K562 (cell line): Measurements from ENCODE around the gene SLC14A1. TPM values are rescaled to one million over a fixed set of nuclear protein-coding genes. Genes with fewer than 3 reads are reported as not detected.

Experiments used
- ATAC-seq: fragments of 200-7000 bp; cut with Tn5 transposase; 3 replicates; pipeline ENCODE4 v1.9.1; 2020; ENCODE audit warnings: moderate library complexity
- BruUV-seq: library from RNA; stranded (reverse); fragments of 400-500 nt; replicated peaks from 2 replicates; lab custom pipeline; 2021; lab: Mats Ljungman, UMichigan
- CTCF ChIA-PET: fragments of 300-600 bp; formaldehyde crosslinking; extraction: SDS; loops from one replicate; lab custom pipeline; 2021; ENCODE audit warnings: low intra/inter-chr PET ratio; lab: Yijun Ruan, JAX
- POLR2A ChIA-PET: fragments of 300-600, 350-650 bp; sonication (Branson Sonifier 250); formaldehyde crosslinking; extraction: SDS; loops from one replicate; lab custom pipeline; 2021; ENCODE audit warnings: antibody characterized with exemption, inconsistent platforms; lab: Yijun Ruan, JAX
- DNase-seq, 4 experiments: peaks; one replicate each; pipeline versions ENCODE4 v3.0.0 to v3.0.0-alpha.2; 2011 to 2018; ENCODE audit warnings: low spot score in 3 of 4, mixed read lengths in 3 of 4; ENCODE audit errors: extremely low read depth in 1 of 4
- FAIRE-seq: peaks from 2 replicates; lab custom pipeline; 2011; peaks lifted over from hg19 to GRCh38; lab: Jason Lieb, UNC
- H2AFZ ChIP-seq: 2 replicates; pipeline ENCODE4 v1.6.0; 2011; ENCODE audit warnings: low read depth, low read length, control low read depth, inconsistent platforms
- H3K27ac ChIP-seq: fragments of 200-600 bp; 3 replicates; pipeline ENCODE4 v1.8.0; 2011; ENCODE audit warnings: low read depth, mild to moderate bottlenecking, control low read depth, inconsistent platforms, low read length, moderate library complexity, mixed read lengths; ENCODE audit errors: extremely low read depth
- H3K27me3 ChIP-seq, 2 experiments: fragments of 300-600 bp in 1 of 2; 2 replicates in 1 of 2; 3 replicates in 1 of 2; pipeline versions ENCODE4 v1.6.0 to v1.8.0; 2011; ENCODE audit warnings: inconsistent platforms in 2 of 2, low read length in 2 of 2, mild to moderate bottlenecking in 1 of 2, mixed read lengths in 1 of 2, moderate library complexity in 1 of 2; ENCODE audit not compliant: control insufficient read depth in 2 of 2, insufficient read depth in 2 of 2
- H3K36me3 ChIP-seq: fragments of 300-600 bp; 3 replicates; pipeline ENCODE4 v1.8.0; 2011; ENCODE audit warnings: mild to moderate bottlenecking, low read length, inconsistent platforms; ENCODE audit not compliant: control insufficient read depth, insufficient read depth
- H3K4me1 ChIP-seq, 2 experiments: fragments of 200-600 bp in 1 of 2; replicated peaks in 1 of 2; 2 replicates in 1 of 2; 3 replicates in 1 of 2; pipeline versions ENCODE4 v1.5.1 to v1.8.0; 2011; ENCODE audit warnings: inconsistent platforms in 2 of 2, low read length in 2 of 2, mild to moderate bottlenecking in 1 of 2, mixed read lengths in 1 of 2, moderate library complexity in 1 of 2; ENCODE audit not compliant: control insufficient read depth in 2 of 2, insufficient read depth in 2 of 2
- H3K4me2 ChIP-seq: 2 replicates; pipeline ENCODE4 v1.6.1; 2011; ENCODE audit warnings: low read length, control low read depth, inconsistent platforms, mixed read lengths; ENCODE audit not compliant: insufficient read depth
- H3K4me3 ChIP-seq: fragments of 200-600 bp; sonication (generic), shearing (Covaris generic); 2 replicates; pipeline ENCODE4 v1.5.1; 2016; ENCODE audit warnings: control low read depth, inconsistent platforms
- H3K79me2 ChIP-seq: fragments of 200-600 bp; 3 replicates; pipeline ENCODE4 v1.8.0; 2011; ENCODE audit warnings: low read length, inconsistent platforms; ENCODE audit not compliant: control insufficient read depth, insufficient read depth
- H3K9ac ChIP-seq, 2 experiments: 2 replicates each; pipeline versions ENCODE4 v1.6.0 to v1.6.1; 2011; ENCODE audit warnings: low read depth in 2 of 2, low read length in 2 of 2, control low read depth in 1 of 2, inconsistent platforms in 1 of 2, mild to moderate bottlenecking in 1 of 2, mixed read lengths in 1 of 2; ENCODE audit not compliant: insufficient read depth in 1 of 2
- H3K9me1 ChIP-seq: one replicate; pipeline ENCODE4 v1.6.0; 2011; ENCODE audit warnings: inconsistent platforms, mild to moderate bottlenecking, low read length, moderate library complexity; ENCODE audit not compliant: control insufficient read depth, insufficient read depth
- H3K9me3 ChIP-seq: replicated peaks from 2 replicates; pipeline ENCODE4 v1.5.1; 2011; ENCODE audit warnings: low read depth, low read length, inconsistent platforms; ENCODE audit not compliant: control insufficient read depth, insufficient read depth
- H4K20me1 ChIP-seq: replicated peaks from 2 replicates; pipeline ENCODE4 v1.6.1; 2011; ENCODE audit warnings: low read length, inconsistent platforms, mixed read lengths; ENCODE audit not compliant: control insufficient read depth, insufficient read depth
- ETV1 ChIP-seq: fragments of 450-650 bp; conservative IDR thresholded peaks from 2 replicates; pipeline ENCODE4 v1.6.1; 2016; ENCODE audit warnings: missing genetic modification characterization, control low read depth, low read depth, missing compliant biosample characterization
- FOXK2 ChIP-seq, 2 experiments: fragments of 450-650 bp; IDR thresholded peaks in 1 of 2; conservative IDR thresholded peaks in 1 of 2; 2 replicates each; pipeline ENCODE4 v1.6.1; 2016; ENCODE audit warnings: low read depth in 2 of 2, mild to moderate bottlenecking in 1 of 2
- LCOR ChIP-seq: sonication (generic); formaldehyde crosslinking; IDR thresholded peaks from 2 replicates; pipeline ENCODE4 v1.8.0; 2022; ENCODE audit warnings: mild to moderate bottlenecking, missing genetic modification reagents
- MXI1 ChIP-seq: IDR thresholded peaks from 2 replicates; pipeline ENCODE4 v1.6.1; 2011; ENCODE audit warnings: low read depth, mild to moderate bottlenecking, improper control_type of control experiment, low read length
- PYGO2 ChIP-seq: fragments of 450-650 bp; IDR thresholded peaks from 2 replicates; pipeline ENCODE4 v1.6.1; 2016; ENCODE audit warnings: mild to moderate bottlenecking, missing genetic modification characterization, moderate library complexity, missing compliant biosample characterization
- ZEB2 ChIP-seq: fragments of 450-650 bp; IDR thresholded peaks from 2 replicates; pipeline ENCODE4 v1.6.1; 2016
- ZNF586 ChIP-seq: fragments of 450-650 bp; formaldehyde crosslinking; conservative IDR thresholded peaks from 2 replicates; pipeline ENCODE4 v1.4.0; 2020; ENCODE audit warnings: mild to moderate bottlenecking, moderate library complexity
- WGBS: fragments of 100-300 bp; shearing (Covaris generic); methylation state at CpG from one replicate; pipeline ENCODE4 v1.1.6; 2016; ENCODE audit warnings: low coverage, mixed read lengths; ENCODE audit not compliant: insufficient coverage; ENCODE audit errors: missing lambda C conversion rate; 5-methylcytosine and 5-hydroxymethylcytosine counted together
- in situ Hi-C: fragments of 300-500 bp; cut with MboI; formaldehyde crosslinking; loops from 4 replicates; pipeline ENCODE4 v1.15.0; 2018; ENCODE audit warnings: inconsistent platforms, mixed read lengths
- intact Hi-C: fragments of 100-400 bp; cut with micrococcal nuclease; formaldehyde crosslinking; loops from 2 replicates; pipeline ENCODE4 v1.14.2; 2022
- polyA plus RNA-seq, 8 experiments: library from polyadenylated mRNA; depleted of rRNA in 4 of 8; stranded (reverse) in 5 of 8; unstranded in 3 of 8; fragments of >200 nt; fragmentation: Nextera tagmentation in 2 of 8; fragmentation: Illumina TruSeq in 1 of 8; extraction: Ambion mirVana in 2 of 8; extraction: Trizol in 1 of 8; gene quantifications; 2 replicates each; pipeline versions ENCODE4 v1.2.1 to v1.2.3, GENCODE V29; 2011 to 2014; ENCODE audit warnings: inconsistent platforms in 1 of 8, missing spikeins in 1 of 8
- total RNA-seq, 7 experiments: library from RNA; depleted of rRNA in 6 of 7; stranded (reverse); fragments of >200 nt in 6 of 7; fragmentation: Illumina TruSeq in 2 of 7; extraction: Trizol in 2 of 7; gene quantifications; 2 replicates each; pipeline versions ENCODE4 v1.2.1 to v1.2.3, GENCODE V29; 2011 to 2021; ENCODE audit warnings: low replicate concordance in 1 of 7

Gene SLC14A1
- total and polyA plus RNA-seq, 9 of the 15 experiments (the other 6 are each of a cell fraction or from before 2014, with no cell fraction given): 0.14 to 0.40 (median 0.20) TPM; not detected in 6

DNA sequence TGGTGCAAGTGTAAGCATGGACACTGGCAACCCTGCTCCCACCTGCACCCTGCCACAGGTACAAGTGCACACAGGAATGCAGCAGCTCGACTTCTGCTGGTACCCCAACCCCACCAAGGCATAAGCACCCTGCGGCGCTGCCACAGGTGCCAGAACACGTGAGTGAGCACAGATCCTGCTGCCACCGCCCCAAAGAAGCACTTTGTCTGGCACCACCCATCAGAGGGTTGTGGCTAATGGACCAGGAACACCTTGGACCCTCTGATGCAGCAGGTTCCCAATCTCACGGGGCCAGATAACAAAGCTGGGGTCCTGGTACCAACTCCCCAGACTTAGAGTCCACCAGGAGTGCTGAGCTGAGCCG lies 32.2 kb upstream of the SLC14A1 start:
- Histone ChIP-seq H3K9ac (no peak overlapping the region), H3K9me3 (no peaks in the 10 kb centered on the region), H2AFZ (no peak overlapping the region), H4K20me1 (no peaks in the 10 kb centered on the region), H3K4me2 (no peak overlapping the region), H3K79me2 (no peaks in the 10 kb centered on the region), H3K27ac (no peak overlapping the region), H3K36me3 (no peaks in the 10 kb centered on the region), H3K4me1 (peaks cover 10 to 17% of the 10 kb centered on the region in 2 experiments; a peak in 4 of 5 replicates), H3K27me3 (no peaks in the 10 kb centered on the region), H3K4me3 (no peak overlapping the region), H3K9me1 (no peaks in the 10 kb centered on the region)
- FAIRE-seq: no peak
- in situ Hi-C loops (no loop called here), intact Hi-C loops (loop anchor here (1.0 to 2.0 kb wide), 4 partner anchors 26 to 382 kb away; no protein-coding TSS in a partner anchor)
- TF ChIP-seq PYGO2 (tag): no peak
- no peak for TF ChIP-seq ETV1 (tag)
- TF ChIP-seq LCOR (CRISPR knock-in tag): no peak
- no peak for TF ChIP-seq MXI1
- no peak for TF ChIP-seq ZEB2
- TF ChIP-seq ZNF586: no peak
- no peak for TF ChIP-seq FOXK2 (conservative IDR thresholded peaks at IDR 0.05 in 1 of 2, IDR thresholded peaks at IDR 0.05 in 1 of 2; ENCODE audit: low read depth in 2 of 2)
- DNase-seq: no peak
- ChIA-PET POLR2A (interaction anchor here (0.7 kb wide), 1 partner anchor 10 kb away, joined by 5 read pairs; no protein-coding TSS in a partner anchor), CTCF (interaction anchor here (0.9 to 1.9 kb wide), 4 partner anchors 15 to 379 kb away, joined by 3 to 9 read pairs (median 4); no protein-coding TSS in a partner anchor)
- 24% methylated on average over 5 of the region's 7 CpGs for WGBS
- BruUV-seq: no TSS peak
- no peak for ATAC-seq
